Nephron (organoid): Measurements from ENCODE around the gene CEBPG.

Source experiments
- H3K27ac Mint-ChIP-seq, 3 experiments: 2 replicates each; pipeline ENCODE4 v1.8.0; 2020; ENCODE audit warnings: mixed read lengths in 3 of 3, mild to moderate bottlenecking in 2 of 3, moderate library complexity in 1 of 3
- H3K27me3 Mint-ChIP-seq: 2 replicates; pipeline ENCODE4 v1.8.0; 2021; ENCODE audit warnings: low read depth, mild to moderate bottlenecking, moderate library complexity, mixed read lengths
- H3K36me3 Mint-ChIP-seq: 2 replicates; pipeline ENCODE4 v1.8.0; 2020; ENCODE audit warnings: low read depth, mixed read lengths
- H3K4me1 Mint-ChIP-seq: 2 replicates; pipeline ENCODE4 v1.8.0; 2020; ENCODE audit warnings: mixed read lengths
- H3K4me3 Mint-ChIP-seq, 3 experiments: 2 replicates each; pipeline ENCODE4 v1.8.0; 2020; ENCODE audit warnings: mild to moderate bottlenecking in 3 of 3, mixed read lengths in 3 of 3, moderate library complexity in 2 of 3
- H3K9me3 Mint-ChIP-seq: 2 replicates; pipeline ENCODE4 v1.8.0; 2020; ENCODE audit warnings: mixed read lengths
- CTCF ChIP-seq, 3 experiments: fragments of 200-600 bp; sonication (generic); IDR thresholded peaks; one replicate each; pipeline ENCODE4 v1.5.0; 2021; ENCODE audit warnings: antibody characterized with exemption in 3 of 3; ENCODE audit not compliant: unreplicated experiment in 3 of 3

Gene CEBPG

GRCh38 chr19:33429891-33430673 lies 56.6 kb downstream of the CEBPG start:
- Mint-ChIP-seq H3K27ac (no peak overlapping the region), H3K27me3 (peaks cover 39% of the 10 kb centered on the region), H3K4me3 (no peak overlapping the region), H3K36me3 (no peaks in the 10 kb centered on the region), H3K9me3 (no peaks in the 10 kb centered on the region), H3K4me1 (peaks cover 10% of the 10 kb centered on the region)
- TF ChIP-seq CTCF (IDR thresholded peaks at IDR 0.05; ENCODE audit: unreplicated experiment in 3 of 3): no peak

- Mint-ChIP-seq H3K36me3 (no peaks in the 10 kb centered on the region), H3K9me3 (no peaks in the 10 kb centered on the region), H3K27me3 (peaks cover 39% of the 10 kb centered on the region), H3K4me3 (no peak overlapping the region), H3K27ac (peak overlapping the region in 1 of 3 experiments; percentile 9), H3K4me1 (peaks cover 10% of the 10 kb centered on the region)
- peak; percentile 66 to 79 (median 77) for TF ChIP-seq CTCF (IDR thresholded peaks at IDR 0.05; ENCODE audit: unreplicated experiment in 3 of 3)
Measured at GRCh38 chr19:33430674-33431277, 57.3 kb downstream of the CEBPG start.

GRCh38 chr19:33432015-33432414 lies 58.5 kb downstream of the CEBPG start:
- TF ChIP-seq CTCF (IDR thresholded peaks at IDR 0.05; ENCODE audit: unreplicated experiment in 3 of 3): no peak
- Mint-ChIP-seq H3K4me1 (peaks cover 12% of the 10 kb centered on the region), H3K9me3 (no peaks in the 10 kb centered on the region), H3K36me3 (no peaks in the 10 kb centered on the region), H3K27ac (no peak overlapping the region), H3K4me3 (no peak overlapping the region), H3K27me3 (peaks cover 39% of the 10 kb centered on the region)
